Endodermal cell (in vitro differentiated cells): ENCODE data around the gene ANKS3. TPM values are rescaled to one million over a fixed set of nuclear protein-coding genes. Genes with fewer than 3 reads are reported as not detected.

Experiments
- DNase-seq: peaks from one replicate; pipeline ENCODE4 v3.0.0-alpha.2; 2017
- H3K27ac ChIP-seq: 2 replicates; pipeline ENCODE4 v1.5.1; 2013; ENCODE audit warnings: mild to moderate bottlenecking, low read depth, low read length, moderate library complexity
- H3K27me3 ChIP-seq: 2 replicates; pipeline ENCODE4 v1.6.1; 2013; ENCODE audit warnings: mild to moderate bottlenecking, low read length, moderate library complexity; ENCODE audit not compliant: insufficient read depth, control insufficient read depth, poor library complexity, severe bottlenecking
- H3K36me3 ChIP-seq: 2 replicates; pipeline ENCODE4 v1.7.0; 2013; ENCODE audit warnings: mild to moderate bottlenecking, low read length, moderate library complexity; ENCODE audit not compliant: control insufficient read depth, insufficient read depth
- H3K4me1 ChIP-seq: one replicate; pipeline ENCODE4 v1.7.0; 2013; ENCODE audit warnings: low read length; ENCODE audit not compliant: control insufficient read depth, insufficient read depth
- H3K4me3 ChIP-seq: 2 replicates; pipeline ENCODE4 v1.5.1; 2013; ENCODE audit warnings: mild to moderate bottlenecking, low read length, moderate library complexity
- H3K9ac ChIP-seq: 2 replicates; pipeline ENCODE4 v1.6.1; 2013; ENCODE audit warnings: mild to moderate bottlenecking, low read length, moderate library complexity; ENCODE audit not compliant: poor library complexity, severe bottlenecking; ENCODE audit errors: extremely low read depth
- H3K9me3 ChIP-seq: 2 replicates; pipeline ENCODE4 v1.6.1; 2013; ENCODE audit warnings: mild to moderate bottlenecking, low read length, moderate library complexity; ENCODE audit not compliant: control insufficient read depth
- H3K27ac Mint-ChIP-seq: 2 replicates; pipeline ENCODE4 v1.8.0; 2020; ENCODE audit warnings: mixed read lengths
- H3K27me3 Mint-ChIP-seq: 2 replicates; pipeline ENCODE4 v1.8.0; 2021; ENCODE audit warnings: mild to moderate bottlenecking, mixed read lengths; ENCODE audit not compliant: insufficient read depth
- H3K36me3 Mint-ChIP-seq: 2 replicates; pipeline ENCODE4 v1.8.0; 2020; ENCODE audit warnings: low read depth, mixed read lengths
- H3K4me1 Mint-ChIP-seq: 2 replicates; pipeline ENCODE4 v1.8.0; 2020; ENCODE audit warnings: mixed read lengths
- H3K4me3 Mint-ChIP-seq: 2 replicates; pipeline ENCODE4 v1.8.0; 2020; ENCODE audit warnings: mild to moderate bottlenecking, moderate library complexity, mixed read lengths
- H3K9me3 Mint-ChIP-seq: 2 replicates; pipeline ENCODE4 v1.8.0; 2020; ENCODE audit warnings: mild to moderate bottlenecking, mixed read lengths
- WGBS, 2 experiments: methylation state at CpG; one replicate each; pipeline versions ENCODE4 v1.1.5 to v1.1.7; 2013; ENCODE audit warnings: missing lambda C conversion rate in 2 of 2, mixed read lengths in 1 of 2; ENCODE audit not compliant: insufficient coverage in 1 of 2, insufficient read length in 1 of 2; 5-methylcytosine and 5-hydroxymethylcytosine counted together
- total RNA-seq, 2 donors: library from RNA; stranded (reverse); fragmentation: NEBNext Ultra II Directional in 1 of 2; extraction: Animal tissue kit (Norgen Biotek cat#: 25700) in 1 of 2; gene quantifications; 2 replicates in 1 of 2; 3 replicates in 1 of 2; pipeline ENCODE4 v1.2.1, GENCODE V29; 2021
- TF ChIP-seq, protein P1 (sequence below): fragments of 200-600 bp; sonication (generic); conservative IDR thresholded peaks from 2 replicates; pipeline ENCODE4 v1.5.0; 2021; ENCODE audit warnings: antibody characterized with exemption, mild to moderate bottlenecking

The ANKS3 gene
- total RNA-seq, 2 donors from 2014 or later: 32.4 to 41.0 TPM

DNA sequence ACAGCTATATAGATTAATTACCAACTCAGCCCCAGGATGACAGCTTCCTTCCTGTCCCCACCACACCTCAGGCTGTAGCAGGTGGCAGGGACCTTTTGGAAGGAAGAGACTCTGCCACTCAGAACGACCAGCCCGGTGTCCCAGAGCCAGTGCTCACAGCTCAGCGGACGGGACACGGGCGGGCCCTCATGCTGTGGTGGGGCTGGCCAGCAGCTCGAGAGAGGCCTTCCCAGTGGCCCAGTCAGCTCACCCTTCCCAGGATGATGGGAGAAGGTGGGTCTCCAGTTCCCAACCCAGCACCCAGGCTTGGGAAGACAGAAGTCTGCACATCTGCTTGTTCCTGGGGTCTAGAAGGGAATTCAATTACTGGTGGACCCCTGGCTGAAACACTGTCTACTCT lies 30.2 kb downstream of the ANKS3 start:
- 91 to 96% methylated on average over 4 to 7 of the region's 7 CpGs for WGBS, 2 experiments
- no peaks in the 10 kb centered on the region for H3K27me3 ChIP-seq
- no peak overlapping the region for H3K4me3 ChIP-seq
- DNase-seq: no peak
- Mint-ChIP-seq H3K27me3 (no peaks in the 10 kb centered on the region), H3K9me3 (no peaks in the 10 kb centered on the region), H3K36me3 (peaks cover 47% of the 10 kb centered on the region), H3K4me3 (no peak overlapping the region), H3K4me1 (no peaks in the 10 kb centered on the region), H3K27ac (no peak overlapping the region)
- H3K9ac ChIP-seq: no peak overlapping the region
- no peaks in the 10 kb centered on the region for H3K9me3 ChIP-seq
- no peaks in the 10 kb centered on the region for H3K4me1 ChIP-seq
- peaks cover 65% of the 10 kb centered on the region for H3K36me3 ChIP-seq
- TF ChIP-seq, protein P1, sequence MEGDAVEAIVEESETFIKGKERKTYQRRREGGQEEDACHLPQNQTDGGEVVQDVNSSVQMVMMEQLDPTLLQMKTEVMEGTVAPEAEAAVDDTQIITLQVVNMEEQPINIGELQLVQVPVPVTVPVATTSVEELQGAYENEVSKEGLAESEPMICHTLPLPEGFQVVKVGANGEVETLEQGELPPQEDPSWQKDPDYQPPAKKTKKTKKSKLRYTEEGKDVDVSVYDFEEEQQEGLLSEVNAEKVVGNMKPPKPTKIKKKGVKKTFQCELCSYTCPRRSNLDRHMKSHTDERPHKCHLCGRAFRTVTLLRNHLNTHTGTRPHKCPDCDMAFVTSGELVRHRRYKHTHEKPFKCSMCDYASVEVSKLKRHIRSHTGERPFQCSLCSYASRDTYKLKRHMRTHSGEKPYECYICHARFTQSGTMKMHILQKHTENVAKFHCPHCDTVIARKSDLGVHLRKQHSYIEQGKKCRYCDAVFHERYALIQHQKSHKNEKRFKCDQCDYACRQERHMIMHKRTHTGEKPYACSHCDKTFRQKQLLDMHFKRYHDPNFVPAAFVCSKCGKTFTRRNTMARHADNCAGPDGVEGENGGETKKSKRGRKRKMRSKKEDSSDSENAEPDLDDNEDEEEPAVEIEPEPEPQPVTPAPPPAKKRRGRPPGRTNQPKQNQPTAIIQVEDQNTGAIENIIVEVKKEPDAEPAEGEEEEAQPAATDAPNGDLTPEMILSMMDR: no peak
- no peak overlapping the region for H3K27ac ChIP-seq

DNA sequence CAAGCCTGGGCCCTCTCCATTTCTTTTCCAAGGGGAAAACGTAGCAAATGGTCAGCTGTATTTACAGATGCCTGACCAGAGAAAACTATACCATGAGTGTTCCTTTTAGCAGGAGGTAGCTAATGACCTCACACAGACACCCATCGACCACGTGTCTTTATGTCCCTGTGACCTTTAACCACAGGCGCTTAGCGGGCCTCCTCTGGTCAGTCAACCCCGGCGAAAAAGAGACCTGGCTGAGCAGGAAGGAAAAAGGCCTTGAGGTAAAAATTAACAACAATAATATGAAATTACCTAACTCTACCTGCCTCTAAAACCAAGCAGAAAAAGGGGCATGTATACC lies 31.6 kb downstream of the ANKS3 start:
- Histone ChIP-seq H3K4me1 (no peaks in the 10 kb centered on the region), H3K27ac (no peak overlapping the region), H3K9me3 (no peaks in the 10 kb centered on the region), H3K9ac (no peak overlapping the region), H3K27me3 (no peaks in the 10 kb centered on the region), H3K4me3 (no peak overlapping the region), H3K36me3 (peaks cover 59% of the 10 kb centered on the region)
- Mint-ChIP-seq H3K27me3 (no peaks in the 10 kb centered on the region), H3K9me3 (no peaks in the 10 kb centered on the region), H3K4me1 (no peaks in the 10 kb centered on the region), H3K27ac (no peak overlapping the region), H3K4me3 (no peak overlapping the region), H3K36me3 (peaks cover 40% of the 10 kb centered on the region)
- TF ChIP-seq, protein P1: no peak
- no peak for DNase-seq
- 89 to 93% methylated on average over 6 to 7 of the region's 7 CpGs for WGBS, 2 experiments

DNA sequence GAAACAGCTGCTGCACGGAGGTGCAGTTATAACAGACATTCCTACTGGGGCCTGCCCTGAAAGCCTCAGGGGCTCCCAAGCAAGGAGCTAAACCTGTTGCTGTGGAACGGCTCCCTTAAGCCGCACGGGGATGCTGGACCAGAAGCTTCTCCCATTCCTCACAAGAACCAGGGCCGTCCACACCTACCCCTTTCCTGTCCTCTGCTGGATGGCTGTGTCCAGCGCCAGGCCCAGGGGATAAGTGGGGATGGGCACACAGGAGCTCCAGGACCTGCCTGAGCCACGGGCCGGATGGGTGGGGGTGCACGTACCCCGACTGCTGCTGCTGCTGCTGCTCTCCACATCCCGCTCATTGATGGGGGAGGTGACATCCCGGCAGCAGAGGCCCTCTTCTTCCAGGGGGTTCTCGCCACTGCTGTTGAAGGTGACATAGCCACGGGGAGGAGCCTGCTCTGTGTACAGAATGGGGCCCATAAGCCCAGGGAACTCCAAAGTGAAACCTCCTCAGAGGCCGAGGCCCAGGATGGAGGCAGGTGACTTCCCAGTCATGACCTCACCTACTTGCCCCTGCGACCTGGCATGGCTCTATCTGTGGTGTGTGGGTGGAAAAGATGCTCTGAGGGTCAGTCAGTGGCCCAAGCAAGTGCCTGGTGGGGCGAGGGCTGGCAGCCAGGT lies 32.1 kb downstream of the ANKS3 start:
- H3K27me3 ChIP-seq: no peaks in the 10 kb centered on the region
- H3K36me3 ChIP-seq: peaks cover 57% of the 10 kb centered on the region
- TF ChIP-seq, protein P1: no peak
- H3K4me3 ChIP-seq: no peak overlapping the region
- no peaks in the 10 kb centered on the region for H3K27me3 Mint-ChIP-seq
- H3K9ac ChIP-seq: no peak overlapping the region
- no peaks in the 10 kb centered on the region for H3K4me1 ChIP-seq
- 90 to 99% methylated on average over 8 to 17 of the region's 17 CpGs for WGBS, 2 experiments
- H3K4me1 Mint-ChIP-seq: no peaks in the 10 kb centered on the region
- no peak overlapping the region for H3K4me3 Mint-ChIP-seq
- no peaks in the 10 kb centered on the region for H3K9me3 ChIP-seq
- no peak for DNase-seq
- H3K36me3 Mint-ChIP-seq: peaks cover 37% of the 10 kb centered on the region
- H3K27ac ChIP-seq: no peak overlapping the region
- H3K27ac Mint-ChIP-seq: no peak overlapping the region
- no peaks in the 10 kb centered on the region for H3K9me3 Mint-ChIP-seq
